Choroid plexus epithelial cell (primary cell): ENCODE measurements around the gene FBLN1.

Experiments used
- DNase-seq: peaks from one replicate; pipeline ENCODE4 v3.0.0-alpha.2; 2010; ENCODE audit warnings: low read depth
- H3K4me3 ChIP-seq: 2 replicates; pipeline ENCODE4 v1.5.1; 2011; ENCODE audit warnings: low read depth, mild to moderate bottlenecking, control low read depth, low read length, moderate library complexity
- CTCF ChIP-seq: conservative IDR thresholded peaks from 2 replicates; pipeline ENCODE4 v1.5.1; 2011; ENCODE audit warnings: low read depth, mild to moderate bottlenecking, control low read depth, inconsistent platforms, low read length, moderate library complexity

The FBLN1 gene

GRCh38 chr22:45470871-45471270 lies 31.8 kb upstream of the FBLN1 start:
- no peak for DNase-seq
- no peak for TF ChIP-seq CTCF
- H3K4me3 ChIP-seq = no peak overlapping the region

- no peak for TF ChIP-seq CTCF
- DNase-seq = no peak
- H3K4me3 ChIP-seq = no peak overlapping the region
Observed at GRCh38 chr22:45472426-45472825, 30.3 kb upstream of the FBLN1 start.

GRCh38 chr22:45473626-45474237 lies 29.0 kb upstream of the FBLN1 start:
- peak; percentile 32 for DNase-seq
- no peak for TF ChIP-seq CTCF
- no peak overlapping the region for H3K4me3 ChIP-seq

GRCh38 chr22:45475063-45475747 lies 27.5 kb upstream of the FBLN1 start:
- peak; percentile 51 for DNase-seq
- TF ChIP-seq CTCF = no peak

GRCh38 chr22:45475851-45476514 lies 26.7 kb upstream of the FBLN1 start:
- H3K4me3 ChIP-seq = no peak overlapping the region
- TF ChIP-seq CTCF = no peak
- DNase-seq = no peak

More at GRCh38 chr22:45475063-45475747, 27.5 kb upstream of the FBLN1 start:
- H3K4me3 ChIP-seq = no peak overlapping the region

GRCh38 chr22:45476814-45477213 lies 25.9 kb upstream of the FBLN1 start:
- no peak for TF ChIP-seq CTCF
- DNase-seq = no peak
- no peak overlapping the region for H3K4me3 ChIP-seq
